Upper lobe of left lung (tissue), 6 donors: ENCODE results near the gene IL20RB. TPM values are rescaled to one million over a fixed set of nuclear protein-coding genes. Genes with fewer than 3 reads are reported as not detected.

ENCODE experiments used
- ATAC-seq, 2 donors: fragments of 200-7000 bp; cut with Tn5 transposase; one replicate each; pipeline ENCODE4 v1.9.1; 2022; ENCODE audit warnings: mild to moderate bottlenecking in 2 of 2, moderate library complexity in 2 of 2; ENCODE audit not compliant: low FRiP score in 2 of 2
- DNase-seq, 2 donors: peaks; one replicate each; pipeline ENCODE4 v3.0.0-alpha.2; 2019 to 2020
- H3K27ac ChIP-seq, 4 donors: fragments of 200-600 bp; sonication (generic); one replicate each; pipeline ENCODE4 v1.5.1; 2016 to 2019
- H3K27me3 ChIP-seq, 4 donors: fragments of 200-600 bp; sonication (generic); one replicate each; pipeline ENCODE4 v1.5.1; 2017 to 2019
- H3K36me3 ChIP-seq, 4 donors: fragments of 200-600 bp; sonication (generic); one replicate each; pipeline ENCODE4 v1.5.1; 2016 to 2019
- H3K4me1 ChIP-seq, 4 donors: fragments of 200-600 bp; sonication (generic); one replicate each; pipeline ENCODE4 v1.5.1; 2018 to 2019
- H3K4me3 ChIP-seq, 4 donors: fragments of 200-600 bp; sonication (generic); one replicate each; pipeline ENCODE4 v1.5.1; 2017 to 2019; ENCODE audit warnings: mild to moderate bottlenecking in 2 of 4, moderate library complexity in 1 of 4
- H3K9me3 ChIP-seq, 4 donors: fragments of 200-600 bp; sonication (generic); one replicate each; pipeline ENCODE4 v1.5.1; 2018 to 2019
- CTCF ChIP-seq, 6 experiments: fragments of 450-650 bp in 4 of 6; fragments of 200-600 bp in 2 of 6; sonication (generic) in 2 of 6; IDR thresholded peaks; one replicate each; pipeline ENCODE4 v1.5.1; 2016 to 2019; ENCODE audit warnings: antibody characterized with exemption in 6 of 6
- EP300 ChIP-seq, 4 donors: sonication (generic); formaldehyde crosslinking; IDR thresholded peaks; one replicate each; pipeline ENCODE4 v1.5.1; 2017; ENCODE audit warnings: antibody characterized with exemption in 4 of 4, control low read depth in 2 of 4
- POLR2A ChIP-seq, 4 donors: fragments of 450-650 bp; IDR thresholded peaks; one replicate each; pipeline ENCODE4 v1.5.1; 2016 to 2017; ENCODE audit warnings: antibody characterized with exemption in 4 of 4, mild to moderate bottlenecking in 2 of 4
- POLR2AphosphoS5 ChIP-seq, 2 donors: sonication (generic); formaldehyde crosslinking; IDR thresholded peaks; one replicate each; pipeline ENCODE4 v1.5.1; 2017; ENCODE audit warnings: antibody characterized with exemption in 2 of 2
- WGBS, 2 donors: methylation state at CpG; one replicate each; pipeline ENCODE4 v1.1.5; 2017 to 2018; 5-methylcytosine and 5-hydroxymethylcytosine counted together
- total RNA-seq, 6 donors: library from RNA; depleted of rRNA in 4 of 6; stranded (reverse); fragments of >200 nt in 4 of 6; gene quantifications; one replicate each; pipeline versions ENCODE4 v1.1.0 to v1.2.1, GENCODE V29; 2016 to 2021
- donor health status: DM: no; HTN: no; CAD: no; lungs with moderate emphysema.
- donor health status: DM: no; HTN: yes; CAD: no; lungs with severe emphysema.

IL20RB gene
- total RNA-seq, 6 donors from 2014 or later = 0.80 to 22.9 (median 1.1) TPM

GRCh38 chr3:136937851-136938250 lies 19.9 kb upstream of the IL20RB start:
- DNase-seq = no peak
- H3K27ac ChIP-seq = no peak overlapping the region
- no peak for TF ChIP-seq CTCF (IDR thresholded peaks at IDR 0.05)
- no peak for TF ChIP-seq POLR2A (IDR thresholded peaks at IDR 0.05)
- no peak for TF ChIP-seq EP300 (IDR thresholded peaks at IDR 0.05)
- TF ChIP-seq POLR2AphosphoS5 (IDR thresholded peaks at IDR 0.05) = no peak
- no peaks in the 10 kb centered on the region for H3K27me3 ChIP-seq
- no peaks in the 10 kb centered on the region for H3K9me3 ChIP-seq
- H3K36me3 ChIP-seq = peaks cover 0 to 14% (median 0%) of the 10 kb centered on the region in 4 donors
- H3K4me3 ChIP-seq = no peak overlapping the region
- no peak for ATAC-seq
- H3K4me1 ChIP-seq = peaks cover 31 to 45% (median 36%) of the 10 kb centered on the region in 4 donors
- 43 to 62% methylated on average over 2 of the region's 2 CpGs for WGBS, 2 donors

- ATAC-seq = peak in 1 of 2 donors; percentile 66
- DNase-seq = no peak
- no peak for TF ChIP-seq EP300 (IDR thresholded peaks at IDR 0.05)
- TF ChIP-seq POLR2AphosphoS5 (IDR thresholded peaks at IDR 0.05) = no peak
- TF ChIP-seq POLR2A (IDR thresholded peaks at IDR 0.05) = no peak
- TF ChIP-seq CTCF (IDR thresholded peaks at IDR 0.05) = no peak
Measured at GRCh38 chr3:136938334-136938733, 19.4 kb upstream of the IL20RB start.

GRCh38 chr3:136939489-136939888 lies 18.3 kb upstream of the IL20RB start:
- Histone ChIP-seq H3K27ac (no peak overlapping the region), H3K4me1 (peaks cover 28 to 46% (median 40%) of the 10 kb centered on the region in 4 donors), H3K9me3 (no peaks in the 10 kb centered on the region), H3K4me3 (no peak overlapping the region), H3K27me3 (no peaks in the 10 kb centered on the region), H3K36me3 (peaks cover 0 to 6% (median 0%) of the 10 kb centered on the region in 4 donors)
- DNase-seq (no peak), ATAC-seq (no peak)
- TF ChIP-seq EP300 (IDR thresholded peaks at IDR 0.05) (no peak), CTCF (IDR thresholded peaks at IDR 0.05) (no peak), POLR2A (IDR thresholded peaks at IDR 0.05) (no peak), POLR2AphosphoS5 (IDR thresholded peaks at IDR 0.05) (no peak)
- WGBS, 2 donors = 86 to 88% methylated on average over 1 of the region's 1 CpG

More at GRCh38 chr3:136938334-136938733, 19.4 kb upstream of the IL20RB start:
- Histone ChIP-seq H3K9me3 (no peaks in the 10 kb centered on the region), H3K4me1 (peaks cover 31 to 46% (median 36%) of the 10 kb centered on the region in 4 donors), H3K27ac (no peak overlapping the region), H3K36me3 (peaks cover 0 to 14% (median 0%) of the 10 kb centered on the region in 4 donors), H3K4me3 (no peak overlapping the region), H3K27me3 (no peaks in the 10 kb centered on the region)

- Histone ChIP-seq H3K4me3 (no peak overlapping the region), H3K27me3 (no peaks in the 10 kb centered on the region), H3K9me3 (no peaks in the 10 kb centered on the region), H3K36me3 (peaks cover 0 to 9% (median 3%) of the 10 kb centered on the region in 4 donors), H3K4me1 (peaks cover 28 to 53% (median 41%) of the 10 kb centered on the region in 4 donors), H3K27ac (peak overlapping the region in 1 of 4 donors; percentile 63)
- 55 to 67% methylated on average over 1 of the region's 1 CpG for WGBS, 2 donors
- DNase-seq (no peak), ATAC-seq (no peak)
- no peak for TF ChIP-seq EP300 (IDR thresholded peaks at IDR 0.05)
- no peak for TF ChIP-seq CTCF (IDR thresholded peaks at IDR 0.05)
- no peak for TF ChIP-seq POLR2AphosphoS5 (IDR thresholded peaks at IDR 0.05)
- no peak for TF ChIP-seq POLR2A (IDR thresholded peaks at IDR 0.05)
Measured at GRCh38 chr3:136942803-136943202, 15.0 kb upstream of the IL20RB start.

- H3K27me3 ChIP-seq = no peaks in the 10 kb centered on the region
- peak overlapping the region in 2 of 4 donors; percentile 20 to 63 for H3K27ac ChIP-seq
- DNase-seq (no peak), ATAC-seq (no peak)
- H3K4me1 ChIP-seq = peaks cover 24 to 46% (median 35%) of the 10 kb centered on the region in 4 donors
- 35 to 57% methylated on average over 3 of the region's 3 CpGs for WGBS, 2 donors
- H3K4me3 ChIP-seq = no peak overlapping the region
- no peaks in the 10 kb centered on the region for H3K9me3 ChIP-seq
- TF ChIP-seq EP300 (IDR thresholded peaks at IDR 0.05) (no peak), POLR2A (IDR thresholded peaks at IDR 0.05) (no peak)
- peaks cover 0 to 9% (median 3%) of the 10 kb centered on the region in 4 donors for H3K36me3 ChIP-seq
Measured at GRCh38 chr3:136943436-136943835, 14.3 kb upstream of the IL20RB start.
